ENCODE measurements around the gene COLEC11.

COLEC11 gene

DNA sequence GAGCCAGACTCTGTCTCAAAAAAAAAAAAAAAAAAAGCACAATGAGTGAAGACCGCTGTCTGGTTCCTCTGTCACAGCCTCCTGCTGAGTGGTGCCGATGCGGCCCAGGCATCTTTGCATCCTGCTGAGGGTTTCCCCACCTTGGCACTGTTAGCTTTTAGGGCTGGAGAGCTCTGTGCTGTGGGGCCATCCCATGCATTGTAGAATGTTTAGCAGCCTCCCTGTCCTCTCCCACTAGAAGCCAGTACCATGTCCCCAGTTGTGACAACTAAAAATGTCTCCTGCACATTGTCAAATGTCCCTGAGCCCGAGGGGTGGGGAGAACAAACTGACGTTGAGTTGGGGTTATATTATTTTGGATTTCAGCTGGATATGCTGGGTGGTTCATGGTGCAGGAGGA lies 7.9 kb upstream of the COLEC11 start:
- H3K4me2 ChIP-seq (ENCODE audit: low read length), result no peak overlapping the region
- no peaks in the 10 kb centered on the region for H3K4me1 ChIP-seq (ENCODE audit: control insufficient read depth, insufficient read depth, low read length)
- H3K9me3 ChIP-seq (replicated peaks; ENCODE audit: low read length), result no peaks in the 10 kb centered on the region
- H3K36me3 ChIP-seq (ENCODE audit: insufficient read depth, low read length), result peaks cover 16% of the 10 kb centered on the region
- H3K9ac ChIP-seq (ENCODE audit: low read depth, low read length), result no peak overlapping the region
- no peak overlapping the region for H3K4me3 ChIP-seq (ENCODE audit: low read length)
- H3K27me3 ChIP-seq (ENCODE audit: control insufficient read depth, insufficient read depth, low read length), result no peaks in the 10 kb centered on the region

DNA sequence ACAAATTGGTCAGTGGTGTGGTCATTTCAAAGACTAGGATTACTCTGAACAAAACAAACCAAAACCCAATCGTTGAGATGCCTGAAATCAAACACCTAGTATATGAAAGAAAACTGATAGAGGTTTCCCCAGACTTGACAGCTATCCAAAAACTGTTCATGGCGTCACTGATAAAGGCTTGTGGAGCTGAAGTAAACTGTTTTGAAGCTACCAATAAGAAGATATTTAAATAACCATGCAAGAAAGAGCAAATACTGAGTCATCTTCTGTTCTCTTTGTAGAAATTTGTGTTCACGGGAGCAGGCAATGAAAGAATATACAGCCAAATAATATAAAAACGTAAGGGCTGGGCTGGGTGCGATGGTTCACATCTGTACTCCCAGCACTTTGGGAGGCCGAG lies 7.5 kb upstream of the COLEC11 start:
- Histone ChIP-seq H3K4me1 (ENCODE audit: control insufficient read depth, insufficient read depth, low read length) (no peaks in the 10 kb centered on the region), H3K4me2 (ENCODE audit: low read length) (no peak overlapping the region), H3K9me3 (replicated peaks; ENCODE audit: low read length) (no peaks in the 10 kb centered on the region), H3K36me3 (ENCODE audit: insufficient read depth, low read length) (peaks cover 15% of the 10 kb centered on the region), H3K4me3 (ENCODE audit: low read length) (no peak overlapping the region), H3K27me3 (ENCODE audit: control insufficient read depth, insufficient read depth, low read length) (no peaks in the 10 kb centered on the region), H3K9ac (ENCODE audit: low read depth, low read length) (no peak overlapping the region)

DNA sequence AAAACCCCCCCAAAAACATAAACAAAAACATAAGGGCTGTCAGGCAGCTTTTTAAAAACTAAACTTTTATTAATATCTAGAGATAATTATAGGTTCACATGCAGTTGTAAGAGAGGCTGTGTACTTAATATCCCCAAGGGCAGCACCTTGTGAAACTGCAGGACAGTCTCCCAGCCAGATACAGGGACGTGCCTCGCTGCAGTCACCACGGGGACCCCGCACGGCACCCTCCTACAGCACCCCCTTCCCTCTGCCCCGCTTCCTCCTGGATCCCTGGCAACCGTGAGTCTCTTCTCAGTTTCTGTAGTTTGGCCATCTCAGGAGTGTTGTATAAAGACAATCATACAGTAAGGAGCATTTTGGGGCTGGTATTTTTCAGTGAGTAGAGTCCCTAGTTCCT lies 6.8 kb upstream of the COLEC11 start:
- H3K4me3 ChIP-seq (ENCODE audit: low read length), result no peak overlapping the region
- H3K27me3 ChIP-seq (ENCODE audit: control insufficient read depth, insufficient read depth, low read length), result no peaks in the 10 kb centered on the region
- no peak overlapping the region for H3K4me2 ChIP-seq (ENCODE audit: low read length)

DNA sequence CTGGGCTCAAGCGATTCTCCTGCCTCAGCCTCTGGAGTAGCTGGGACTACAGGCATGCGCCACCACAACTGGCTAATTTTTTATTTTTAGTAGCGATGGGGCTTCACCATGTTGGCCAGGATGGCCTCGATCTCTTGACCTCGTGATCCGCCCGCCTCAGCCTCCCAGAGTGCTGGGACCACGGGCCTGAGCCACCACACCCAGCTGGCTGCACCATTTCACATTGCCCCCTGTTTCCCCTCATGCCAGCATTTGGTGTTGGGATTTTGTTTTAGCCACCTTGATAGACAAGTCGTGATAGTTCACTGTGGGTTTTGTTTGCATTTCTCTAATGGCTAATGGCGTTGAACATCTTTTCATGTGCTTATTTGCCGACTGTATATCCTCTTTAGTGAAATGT lies 5.8 kb upstream of the COLEC11 start:
- Histone ChIP-seq H3K4me2 (ENCODE audit: low read length) (no peak overlapping the region), H3K4me3 (ENCODE audit: low read length) (no peak overlapping the region), H3K36me3 (ENCODE audit: insufficient read depth, low read length) (peaks cover 3% of the 10 kb centered on the region), H3K4me1 (ENCODE audit: control insufficient read depth, insufficient read depth, low read length) (no peaks in the 10 kb centered on the region), H3K9ac (ENCODE audit: low read depth, low read length) (no peak overlapping the region), H3K27me3 (ENCODE audit: control insufficient read depth, insufficient read depth, low read length) (no peaks in the 10 kb centered on the region), H3K9me3 (replicated peaks; ENCODE audit: low read length) (no peaks in the 10 kb centered on the region)

More for the DNA sequence above, 6.8 kb upstream of the COLEC11 start:
- no peak overlapping the region for H3K9ac ChIP-seq (ENCODE audit: low read depth, low read length)
- H3K4me1 ChIP-seq (ENCODE audit: control insufficient read depth, insufficient read depth, low read length), result no peaks in the 10 kb centered on the region
- H3K36me3 ChIP-seq (ENCODE audit: insufficient read depth, low read length), result peaks cover 9% of the 10 kb centered on the region
- no peaks in the 10 kb centered on the region for H3K9me3 ChIP-seq (replicated peaks; ENCODE audit: low read length)

DNA sequence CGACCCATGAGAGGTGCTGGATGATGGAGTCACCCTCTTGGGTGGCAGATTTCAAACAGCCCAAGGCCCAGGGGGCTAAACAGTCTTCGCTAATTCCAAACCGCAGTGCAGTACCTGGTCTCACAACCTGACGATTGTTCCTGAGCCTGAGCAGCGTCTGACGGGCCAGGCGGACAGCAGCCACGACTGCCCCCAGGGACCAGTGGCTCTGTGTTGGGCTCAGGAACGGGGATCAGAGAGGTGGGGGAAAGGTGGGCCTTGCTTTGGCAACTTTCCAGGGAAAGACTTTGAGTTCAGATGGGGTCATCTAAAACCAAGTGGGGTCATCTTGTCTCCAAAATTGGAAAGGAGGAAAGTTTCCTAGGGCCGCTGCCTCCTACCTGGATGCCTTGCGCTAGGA lies 492 bp downstream of the COLEC11 start:
- Histone ChIP-seq H3K9ac (ENCODE audit: low read depth, low read length) (no peak overlapping the region), H3K36me3 (ENCODE audit: insufficient read depth, low read length) (no peaks in the 10 kb centered on the region), H3K4me3 (ENCODE audit: low read length) (no peak overlapping the region), H3K4me2 (ENCODE audit: low read length) (no peak overlapping the region), H3K4me1 (ENCODE audit: control insufficient read depth, insufficient read depth, low read length) (no peaks in the 10 kb centered on the region), H3K9me3 (replicated peaks; ENCODE audit: low read length) (no peaks in the 10 kb centered on the region), H3K27me3 (ENCODE audit: control insufficient read depth, insufficient read depth, low read length) (no peaks in the 10 kb centered on the region)

DNA sequence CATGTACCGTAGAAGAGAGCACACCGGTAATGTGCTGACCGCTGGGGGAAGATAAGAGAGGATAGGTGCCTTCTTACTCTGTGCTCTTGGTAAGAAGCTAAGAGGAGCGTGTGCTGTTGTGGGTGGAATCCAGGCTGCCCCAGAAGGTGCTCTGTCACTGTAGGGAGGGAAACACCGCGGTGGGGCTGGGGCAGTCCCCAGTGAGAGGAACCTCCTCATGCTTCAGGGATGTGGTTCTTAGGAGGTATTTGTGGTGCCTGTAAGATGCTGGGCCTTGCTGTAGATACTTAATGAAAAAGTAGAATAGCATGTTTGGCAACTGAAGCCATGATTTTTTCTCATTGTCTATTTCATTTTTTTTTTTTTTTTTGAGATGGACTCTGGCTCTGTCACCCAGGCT lies 1.1 kb downstream of the COLEC11 start:
- Histone ChIP-seq H3K27me3 (ENCODE audit: control insufficient read depth, insufficient read depth, low read length) (no peaks in the 10 kb centered on the region), H3K4me2 (ENCODE audit: low read length) (no peak overlapping the region), H3K36me3 (ENCODE audit: insufficient read depth, low read length) (no peaks in the 10 kb centered on the region), H3K9ac (ENCODE audit: low read depth, low read length) (no peak overlapping the region), H3K9me3 (replicated peaks; ENCODE audit: low read length) (no peaks in the 10 kb centered on the region), H3K4me3 (ENCODE audit: low read length) (no peak overlapping the region), H3K4me1 (ENCODE audit: control insufficient read depth, insufficient read depth, low read length) (no peaks in the 10 kb centered on the region)

DNA sequence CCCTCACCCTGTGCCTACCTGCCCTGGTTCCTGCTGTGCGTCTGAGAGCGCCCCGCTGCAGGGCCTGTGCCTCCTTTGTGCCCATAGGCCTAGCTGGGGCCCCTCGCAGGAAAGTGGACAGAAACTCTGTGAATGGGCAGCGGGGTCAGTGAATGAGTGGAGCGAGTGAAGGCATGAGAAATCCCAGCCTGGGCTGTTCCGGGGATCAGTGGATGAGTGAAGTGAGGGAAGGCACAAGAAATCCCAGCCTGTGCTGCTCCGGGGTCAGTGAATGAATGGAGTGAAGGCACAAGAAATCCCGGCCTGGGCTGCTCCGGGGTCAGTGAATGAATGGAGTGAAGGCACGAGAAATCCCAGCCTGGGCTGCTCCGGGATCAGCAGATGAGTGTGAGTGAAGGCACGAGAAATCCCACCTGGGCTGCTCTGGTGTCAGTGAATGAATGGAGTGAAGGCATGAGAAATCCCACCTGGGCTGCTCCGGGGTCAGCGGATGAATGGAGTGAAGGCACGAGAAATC lies 2.0 kb downstream of the COLEC11 start:
- no peaks in the 10 kb centered on the region for H3K4me1 ChIP-seq (ENCODE audit: control insufficient read depth, insufficient read depth, low read length)
- no peak overlapping the region for H3K4me3 ChIP-seq (ENCODE audit: low read length)
- H3K36me3 ChIP-seq (ENCODE audit: insufficient read depth, low read length), result no peaks in the 10 kb centered on the region
- H3K27me3 ChIP-seq (ENCODE audit: control insufficient read depth, insufficient read depth, low read length), result no peaks in the 10 kb centered on the region
- H3K9ac ChIP-seq (ENCODE audit: low read depth, low read length), result no peak overlapping the region
- H3K9me3 ChIP-seq (replicated peaks; ENCODE audit: low read length), result no peaks in the 10 kb centered on the region
- H3K4me2 ChIP-seq (ENCODE audit: low read length), result no peak overlapping the region

DNA sequence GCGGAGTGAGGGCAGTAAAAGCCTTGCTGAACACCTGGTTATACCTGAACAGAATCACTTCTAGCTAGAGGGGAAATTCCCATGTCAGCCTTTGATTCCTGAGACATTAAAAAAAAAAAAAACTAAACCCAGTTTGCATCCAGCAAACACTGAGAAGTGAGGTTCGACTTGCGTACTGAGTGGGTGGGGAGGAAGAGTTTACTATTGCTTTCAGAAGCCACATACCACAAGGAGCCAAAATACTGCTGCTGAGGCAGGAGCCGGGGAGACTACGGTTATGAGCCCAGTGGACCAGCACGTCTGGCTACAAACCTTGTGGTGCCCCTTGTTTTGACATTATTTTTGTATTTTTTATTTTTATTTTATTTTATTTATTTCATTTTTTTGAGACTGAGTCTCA lies 2.7 kb downstream of the COLEC11 start:
- Histone ChIP-seq H3K9me3 (replicated peaks; ENCODE audit: low read length) (no peaks in the 10 kb centered on the region), H3K9ac (ENCODE audit: low read depth, low read length) (no peak overlapping the region), H3K36me3 (ENCODE audit: insufficient read depth, low read length) (no peaks in the 10 kb centered on the region), H3K4me1 (ENCODE audit: control insufficient read depth, insufficient read depth, low read length) (no peaks in the 10 kb centered on the region), H3K4me3 (ENCODE audit: low read length) (no peak overlapping the region), H3K4me2 (ENCODE audit: low read length) (no peak overlapping the region), H3K27me3 (ENCODE audit: control insufficient read depth, insufficient read depth, low read length) (peaks cover 3% of the 10 kb centered on the region)

DNA sequence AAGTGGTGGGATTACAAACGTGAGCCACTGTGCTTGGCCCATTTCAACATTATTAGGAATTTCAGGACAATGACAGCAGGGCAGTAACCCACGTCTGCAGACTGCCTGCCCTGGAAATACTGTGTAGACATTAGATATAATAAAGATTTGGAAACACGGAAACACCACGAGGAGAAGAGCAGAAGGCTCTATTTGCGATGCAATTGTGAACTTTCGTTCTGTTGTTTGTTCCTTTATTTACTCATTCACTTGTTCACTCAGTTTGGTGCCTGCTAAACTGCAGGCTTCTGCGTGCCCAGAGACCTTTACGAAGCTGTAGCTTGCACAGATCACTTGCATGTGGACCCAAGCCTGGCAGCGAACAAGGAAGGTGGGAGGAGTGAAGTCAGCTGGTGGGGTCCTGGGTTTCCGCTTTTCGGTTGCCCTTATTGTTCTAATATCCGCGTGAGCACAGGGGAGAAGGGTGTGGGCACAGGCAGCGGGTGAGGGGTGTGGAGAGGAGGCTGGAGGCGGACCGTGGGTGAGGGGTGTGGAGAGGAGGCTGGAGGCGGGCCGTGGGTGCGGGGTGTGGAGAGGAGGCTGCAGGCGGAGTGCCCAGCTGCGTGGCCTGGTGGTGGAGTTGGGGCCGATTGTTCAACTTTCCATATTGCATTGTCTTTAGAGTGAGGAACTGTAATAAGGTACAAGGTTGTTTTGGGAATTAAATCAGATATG lies 3.4 kb downstream of the COLEC11 start:
- H3K4me3 ChIP-seq (ENCODE audit: low read length), result no peak overlapping the region
- H3K27me3 ChIP-seq (ENCODE audit: control insufficient read depth, insufficient read depth, low read length), result peaks cover 7% of the 10 kb centered on the region
- no peak overlapping the region for H3K4me2 ChIP-seq (ENCODE audit: low read length)
- no peaks in the 10 kb centered on the region for H3K4me1 ChIP-seq (ENCODE audit: control insufficient read depth, insufficient read depth, low read length)
- H3K9me3 ChIP-seq (replicated peaks; ENCODE audit: low read length), result no peaks in the 10 kb centered on the region
- no peaks in the 10 kb centered on the region for H3K36me3 ChIP-seq (ENCODE audit: insufficient read depth, low read length)
- no peak overlapping the region for H3K9ac ChIP-seq (ENCODE audit: low read depth, low read length)

DNA sequence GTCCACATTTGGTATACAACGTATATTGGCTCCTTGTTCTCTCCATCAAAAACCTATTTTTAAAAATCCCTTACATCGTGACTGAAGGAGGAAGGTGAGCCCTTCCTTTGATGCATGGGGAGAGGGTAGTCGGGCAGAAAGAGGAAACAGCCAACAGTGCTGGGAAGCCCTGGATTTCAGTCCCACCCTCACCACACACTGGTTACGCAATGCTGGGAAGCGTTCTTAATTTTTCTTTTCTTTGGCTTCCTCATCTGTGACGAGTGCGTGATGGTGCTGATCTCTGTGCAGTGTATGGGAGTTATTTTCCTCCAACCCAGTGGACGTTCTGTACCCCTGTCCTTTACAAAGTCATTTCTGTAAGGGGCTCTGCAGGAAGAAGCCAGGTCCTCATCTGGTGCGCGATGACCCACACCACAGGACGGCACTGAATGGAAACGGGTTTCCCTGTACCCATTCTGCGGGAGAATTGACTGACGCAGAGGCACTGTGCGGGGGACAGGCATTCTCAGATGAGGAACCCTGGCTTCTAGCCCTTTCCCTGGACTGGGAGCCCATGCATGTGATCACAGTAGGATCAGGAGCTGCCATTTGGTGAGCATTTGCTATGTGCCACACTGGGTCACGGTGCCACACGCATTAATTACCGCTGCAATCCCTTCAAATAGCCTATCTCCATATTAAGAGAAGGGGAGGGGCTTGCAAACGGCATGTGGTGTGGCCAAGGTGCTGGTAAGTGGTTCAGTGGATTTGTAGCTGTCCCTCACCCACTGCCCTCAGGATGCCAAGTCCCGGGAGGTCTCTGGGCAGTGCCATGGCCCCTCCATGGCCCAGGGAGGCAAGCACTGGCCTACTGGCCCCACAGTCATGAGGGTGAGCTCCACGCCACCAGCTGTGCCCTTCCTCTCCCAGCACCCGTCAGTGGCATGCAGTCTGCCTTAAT lies 4.3 kb downstream of the COLEC11 start:
- H3K9me3 ChIP-seq (replicated peaks; ENCODE audit: low read length), result no peaks in the 10 kb centered on the region
- H3K36me3 ChIP-seq (ENCODE audit: insufficient read depth, low read length), result no peaks in the 10 kb centered on the region
- H3K27me3 ChIP-seq (ENCODE audit: control insufficient read depth, insufficient read depth, low read length), result peaks cover 10% of the 10 kb centered on the region
- no peaks in the 10 kb centered on the region for H3K4me1 ChIP-seq (ENCODE audit: control insufficient read depth, insufficient read depth, low read length)
- H3K4me3 ChIP-seq (ENCODE audit: low read length), result no peak overlapping the region
- no peak overlapping the region for H3K9ac ChIP-seq (ENCODE audit: low read depth, low read length)
- H3K4me2 ChIP-seq (ENCODE audit: low read length), result no peak overlapping the region

DNA sequence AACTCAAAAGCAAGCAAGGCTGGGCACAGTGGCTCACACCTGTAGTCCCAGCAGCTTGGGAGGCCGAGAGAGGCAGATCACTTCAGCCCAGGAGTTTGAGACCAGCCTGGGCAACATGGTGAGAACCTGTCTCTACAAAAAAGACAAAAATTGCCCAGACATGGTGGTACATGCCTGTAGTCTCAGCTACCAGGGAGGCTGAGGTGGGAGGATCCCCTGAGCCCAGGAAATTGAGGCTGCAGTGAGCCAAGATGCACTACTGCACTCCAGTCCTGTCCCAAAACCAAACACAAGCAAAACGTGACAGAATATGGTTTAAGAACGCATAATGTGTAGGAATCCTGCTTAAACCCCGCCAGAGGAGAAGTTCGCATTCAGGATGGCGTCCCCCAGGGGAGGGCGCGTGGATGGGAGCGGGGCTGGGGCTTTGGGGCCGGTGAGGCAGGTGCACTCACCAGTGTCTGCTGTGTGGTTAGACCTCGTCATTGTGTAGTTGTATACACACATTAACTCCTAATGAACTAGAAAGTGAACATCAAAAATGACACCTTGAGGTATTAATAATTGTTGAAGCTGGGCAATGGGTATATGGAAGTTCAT lies 5.4 kb downstream of the COLEC11 start:
- no peaks in the 10 kb centered on the region for H3K36me3 ChIP-seq (ENCODE audit: insufficient read depth, low read length)
- H3K27me3 ChIP-seq (ENCODE audit: control insufficient read depth, insufficient read depth, low read length), result peaks cover 13% of the 10 kb centered on the region

More for the DNA sequence above, 5.4 kb downstream of the COLEC11 start:
- H3K9me3 ChIP-seq (replicated peaks; ENCODE audit: low read length), result no peaks in the 10 kb centered on the region
- H3K4me3 ChIP-seq (ENCODE audit: low read length), result no peak overlapping the region
- H3K4me2 ChIP-seq (ENCODE audit: low read length), result no peak overlapping the region
- no peaks in the 10 kb centered on the region for H3K4me1 ChIP-seq (ENCODE audit: control insufficient read depth, insufficient read depth, low read length)
- no peak overlapping the region for H3K9ac ChIP-seq (ENCODE audit: low read depth, low read length)
